Small intestine (tissue), 7 donors: ENCODE measurements around the gene NOX3. TPM values are rescaled to one million over a fixed set of nuclear protein-coding genes. Genes with fewer than 3 reads are reported as not detected.

ENCODE experiments used
- DNase-seq, 2 donors: peaks; one replicate each; pipeline versions ENCODE4 v3.0.0 to v3.0.0-alpha.2; 2013
- FAIRE-seq: peaks from 2 replicates; lab custom pipeline; 2012; peaks lifted over from hg19 to GRCh38; lab: Jason Lieb, UNC
- H3K27ac ChIP-seq, 3 donors: one replicate each; pipeline ENCODE4 v1.5.1; 2013; ENCODE audit warnings: low read length in 2 of 3, mild to moderate bottlenecking in 2 of 3, control low read depth in 1 of 3, inconsistent platforms in 1 of 3, low read depth in 1 of 3, moderate library complexity in 1 of 3
- H3K27me3 ChIP-seq, 3 donors: one replicate each; pipeline ENCODE4 v1.6.1; 2013; ENCODE audit warnings: low read length in 3 of 3, inconsistent platforms in 1 of 3; ENCODE audit not compliant: control insufficient read depth in 3 of 3, insufficient read depth in 3 of 3
- H3K36me3 ChIP-seq, 3 donors: one replicate each; pipeline ENCODE4 v1.6.1; 2013; ENCODE audit warnings: low read length in 3 of 3, inconsistent platforms in 1 of 3, low read depth in 1 of 3, mild to moderate bottlenecking in 1 of 3, moderate library complexity in 1 of 3; ENCODE audit not compliant: control insufficient read depth in 3 of 3, insufficient read depth in 2 of 3
- H3K4me1 ChIP-seq, 3 donors: one replicate each; pipeline ENCODE4 v1.6.1; 2013; ENCODE audit warnings: low read length in 2 of 3, inconsistent platforms in 1 of 3, low read depth in 1 of 3, mild to moderate bottlenecking in 1 of 3, moderate library complexity in 1 of 3; ENCODE audit not compliant: control insufficient read depth in 3 of 3, insufficient read depth in 2 of 3
- H3K4me3 ChIP-seq, 3 donors: one replicate each; pipeline ENCODE4 v1.5.1; 2013; ENCODE audit warnings: low read length in 3 of 3, control low read depth in 1 of 3, inconsistent platforms in 1 of 3, low read depth in 1 of 3, mild to moderate bottlenecking in 1 of 3, moderate library complexity in 1 of 3
- H3K9me3 ChIP-seq, 2 donors: one replicate each; pipeline ENCODE4 v1.6.1; 2013; ENCODE audit warnings: low read depth in 1 of 2, low read length in 1 of 2; ENCODE audit not compliant: control insufficient read depth in 2 of 2, insufficient read depth in 1 of 2
- WGBS, 3 donors: extraction: QIAGEN DNeasy Blood & Tissue Kit; methylation state at CpG; one replicate each; pipeline ENCODE4 v1.1.7; 2013; 5-methylcytosine and 5-hydroxymethylcytosine counted together
- polyA plus RNA-seq, 4 donors: library from polyadenylated mRNA; stranded (reverse) in 3 of 4; unstranded in 1 of 4; fragments of 200-250 nt in 3 of 4; fragments of 120-200 nt in 1 of 4; gene quantifications; one replicate each; pipeline versions ENCODE4 v1.2.1 to v1.2.3, GENCODE V29; 2013
- donor health status: healthy with polysubstance abuse.
- donor health status: control.
- donor health status: control.
- donor health status: Bipolar disorder and iron deficiency.
- donor health status: healthy.

NOX3 gene
- polyA plus RNA-seq, 4 donors, result not detected

DNA sequence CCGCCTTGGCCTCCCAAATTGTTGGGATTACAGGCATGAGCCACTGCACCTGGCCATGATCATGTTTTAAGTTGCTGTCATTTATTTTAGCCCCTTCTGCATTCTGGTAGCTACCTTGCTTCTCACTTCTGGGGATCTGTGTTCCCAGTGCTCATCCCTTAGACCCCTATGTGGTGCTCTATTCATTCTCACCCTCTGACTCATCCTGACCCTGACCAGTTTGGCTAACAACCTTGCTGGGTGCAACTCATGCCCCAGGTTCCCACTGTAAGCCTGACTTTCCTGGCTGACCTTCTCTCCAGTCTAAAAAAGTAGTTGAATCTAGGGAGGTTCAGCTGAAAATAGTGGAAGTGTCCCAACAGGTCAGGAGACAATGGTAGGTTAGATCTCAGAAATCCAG, 47.4 kb downstream of the NOX3 start:
- FAIRE-seq (no peak), DNase-seq (no peak)
- Histone ChIP-seq H3K27me3 (no peaks in the 10 kb centered on the region), H3K4me1 (no peaks in the 10 kb centered on the region), H3K9me3 (no peaks in the 10 kb centered on the region), H3K36me3 (no peaks in the 10 kb centered on the region), H3K4me3 (no peak overlapping the region), H3K27ac (no peak overlapping the region)
- WGBS, 3 donors, result 86 to 100% (median 89%) methylated on average over 1 of the region's 1 CpG

DNA sequence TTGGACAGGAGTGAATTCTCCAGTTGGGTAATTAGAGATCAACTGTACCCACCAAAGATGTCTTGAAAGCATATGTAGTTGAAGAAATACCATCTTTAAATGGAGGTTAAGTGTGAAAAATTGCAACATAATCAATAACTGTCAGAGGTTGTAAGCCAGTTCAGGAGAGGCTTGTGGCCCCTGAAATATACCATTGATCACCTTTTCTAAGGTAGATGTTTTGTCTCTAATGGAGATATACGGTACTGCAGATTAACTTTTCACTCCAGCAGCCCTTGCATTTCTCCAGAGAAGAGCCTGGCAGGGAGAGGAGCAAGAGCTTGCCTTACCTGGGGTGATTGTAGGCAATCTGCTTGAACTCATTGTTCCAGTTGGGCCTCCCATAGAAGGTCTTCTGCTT, 48.8 kb downstream of the NOX3 start:
- H3K27ac ChIP-seq, result no peak overlapping the region
- H3K9me3 ChIP-seq, result no peaks in the 10 kb centered on the region
- H3K4me1 ChIP-seq, result no peaks in the 10 kb centered on the region
- no peaks in the 10 kb centered on the region for H3K27me3 ChIP-seq
- no peak for DNase-seq
- FAIRE-seq, result no peak
- H3K36me3 ChIP-seq, result no peaks in the 10 kb centered on the region
- 83 to 92% (median 84%) methylated on average over 1 of the region's 1 CpG for WGBS, 3 donors
- no peak overlapping the region for H3K4me3 ChIP-seq

GRCh38 chr6:155404937-155405336, 50.7 kb downstream of the NOX3 start:
- H3K27me3 ChIP-seq, result no peaks in the 10 kb centered on the region
- H3K4me1 ChIP-seq, result no peaks in the 10 kb centered on the region
- FAIRE-seq (no peak), DNase-seq (no peak)
- no peak overlapping the region for H3K4me3 ChIP-seq
- no peaks in the 10 kb centered on the region for H3K36me3 ChIP-seq
- no peaks in the 10 kb centered on the region for H3K9me3 ChIP-seq
- no peak overlapping the region for H3K27ac ChIP-seq
- 81 to 89% (median 84%) methylated on average over 3 of the region's 3 CpGs for WGBS, 3 donors

DNA sequence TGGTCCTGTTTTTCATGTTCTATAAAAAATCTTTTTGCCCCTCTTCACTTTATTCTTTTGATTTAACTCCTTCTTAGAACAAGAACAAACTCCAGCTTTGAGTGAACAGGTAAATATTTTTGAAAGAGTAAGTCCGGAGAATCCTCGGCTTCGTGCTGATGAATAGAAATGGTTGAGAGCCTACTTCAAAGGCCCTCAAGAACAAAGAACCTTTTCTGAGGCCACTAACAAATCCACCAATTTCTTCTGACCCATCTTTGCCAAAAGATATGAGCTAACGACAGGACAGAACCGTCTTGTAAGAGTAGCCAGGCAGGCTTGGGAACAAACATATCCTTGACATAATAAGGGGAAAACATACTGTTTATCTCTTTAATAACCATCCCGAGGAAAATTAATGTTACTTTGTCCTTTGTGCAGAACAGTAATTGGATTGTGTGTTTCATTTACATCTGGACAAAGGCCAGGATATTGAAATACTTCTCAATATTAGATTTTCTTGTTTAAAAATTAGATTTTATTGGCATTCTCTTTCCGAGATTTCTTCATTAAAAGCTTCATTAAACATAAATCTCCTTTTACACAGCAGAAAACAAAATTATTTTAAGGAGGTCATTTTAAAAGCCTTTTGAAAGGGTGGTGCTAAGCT, 52.9 kb downstream of the NOX3 start:
- FAIRE-seq, result no peak
- H3K9me3 ChIP-seq, result no peaks in the 10 kb centered on the region
- no peak overlapping the region for H3K27ac ChIP-seq
- no peak overlapping the region for H3K4me3 ChIP-seq
- no peaks in the 10 kb centered on the region for H3K4me1 ChIP-seq
- 21 to 57% (median 41%) methylated on average over 7 of the region's 7 CpGs for WGBS, 3 donors
- H3K36me3 ChIP-seq, result no peaks in the 10 kb centered on the region
- H3K27me3 ChIP-seq, result no peaks in the 10 kb centered on the region
- no peak for DNase-seq

DNA sequence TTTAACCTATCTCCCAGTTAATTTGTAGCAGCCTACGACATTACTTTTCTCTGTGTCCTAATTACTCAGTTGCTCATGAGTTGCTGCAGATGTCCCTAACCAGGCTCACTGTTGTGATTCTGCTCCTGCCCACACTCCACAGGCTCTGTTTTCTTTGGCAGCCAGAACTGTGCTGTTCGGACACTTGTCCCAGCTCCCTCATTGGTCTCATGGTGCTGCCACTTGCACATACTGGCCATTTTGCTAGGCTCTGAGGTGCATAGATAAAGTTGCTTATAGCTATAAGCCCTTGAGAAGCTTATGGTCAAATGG, 55.0 kb downstream of the NOX3 start:
- H3K9me3 ChIP-seq, result no peaks in the 10 kb centered on the region
- H3K36me3 ChIP-seq, result no peaks in the 10 kb centered on the region
- FAIRE-seq (no peak), DNase-seq (no peak)
- H3K27me3 ChIP-seq, result no peaks in the 10 kb centered on the region
- H3K4me3 ChIP-seq, result no peak overlapping the region
- WGBS, 3 donors, result 88 to 93% (median 92%) methylated on average over 2 of the region's 2 CpGs
- no peaks in the 10 kb centered on the region for H3K4me1 ChIP-seq
- no peak overlapping the region for H3K27ac ChIP-seq

GRCh38 chr6:155399745-155400653, 55.6 kb downstream of the NOX3 start:
- Histone ChIP-seq H3K36me3 (no peaks in the 10 kb centered on the region), H3K9me3 (no peaks in the 10 kb centered on the region), H3K27me3 (no peaks in the 10 kb centered on the region), H3K27ac (no peak overlapping the region), H3K4me1 (no peaks in the 10 kb centered on the region), H3K4me3 (no peak overlapping the region)
- DNase-seq (no peak), FAIRE-seq (no peak)
- WGBS, 3 donors, result 74 to 84% (median 74%) methylated on average over 15 of the region's 15 CpGs

- 36 to 53% (median 50%) methylated on average over 5 of the region's 5 CpGs for WGBS, 3 donors
- Histone ChIP-seq H3K9me3 (no peaks in the 10 kb centered on the region), H3K27ac (no peak overlapping the region), H3K27me3 (no peaks in the 10 kb centered on the region), H3K4me1 (no peaks in the 10 kb centered on the region), H3K36me3 (no peaks in the 10 kb centered on the region), H3K4me3 (no peak overlapping the region)
- FAIRE-seq, result no peak
- DNase-seq, result peak in 1 of 2 donors; percentile 53
Measured at GRCh38 chr6:155399062-155399744, 56.4 kb downstream of the NOX3 start.

DNA sequence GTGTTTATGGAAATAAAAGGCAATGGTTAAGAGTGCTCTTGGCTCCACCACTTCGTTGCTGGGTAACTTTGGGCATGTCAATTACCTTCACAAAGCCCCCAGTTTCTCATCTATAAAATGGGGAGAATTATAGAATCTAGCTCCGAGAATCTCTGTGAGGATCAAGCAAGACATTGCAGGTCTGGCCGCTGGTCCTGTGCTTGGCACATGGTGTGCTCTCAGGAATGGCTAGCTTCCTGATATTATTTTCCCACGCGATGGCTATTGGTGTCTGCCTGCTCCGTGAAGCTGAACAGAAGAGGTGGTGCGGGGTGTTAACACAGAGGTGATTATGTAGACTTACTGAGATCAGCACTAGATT, 57.0 kb downstream of the NOX3 start:
- FAIRE-seq (no peak), DNase-seq (no peak)
- Histone ChIP-seq H3K9me3 (no peaks in the 10 kb centered on the region), H3K4me3 (no peak overlapping the region), H3K27me3 (no peaks in the 10 kb centered on the region), H3K27ac (no peak overlapping the region), H3K4me1 (no peaks in the 10 kb centered on the region), H3K36me3 (no peaks in the 10 kb centered on the region)
- WGBS, 3 donors, result 84 to 94% (median 89%) methylated on average over 7 of the region's 7 CpGs
